MV-4-11 (cell line): ENCODE measurements around the gene TAC4.
A peak's percentile ranks its signal among the peaks of the same experiment; 100 is the strongest.

Experiments
- DNase-seq: peaks from one replicate; lab custom pipeline; 2025; lab: John Stamatoyannopoulos, UW

Gene TAC4

DNA sequence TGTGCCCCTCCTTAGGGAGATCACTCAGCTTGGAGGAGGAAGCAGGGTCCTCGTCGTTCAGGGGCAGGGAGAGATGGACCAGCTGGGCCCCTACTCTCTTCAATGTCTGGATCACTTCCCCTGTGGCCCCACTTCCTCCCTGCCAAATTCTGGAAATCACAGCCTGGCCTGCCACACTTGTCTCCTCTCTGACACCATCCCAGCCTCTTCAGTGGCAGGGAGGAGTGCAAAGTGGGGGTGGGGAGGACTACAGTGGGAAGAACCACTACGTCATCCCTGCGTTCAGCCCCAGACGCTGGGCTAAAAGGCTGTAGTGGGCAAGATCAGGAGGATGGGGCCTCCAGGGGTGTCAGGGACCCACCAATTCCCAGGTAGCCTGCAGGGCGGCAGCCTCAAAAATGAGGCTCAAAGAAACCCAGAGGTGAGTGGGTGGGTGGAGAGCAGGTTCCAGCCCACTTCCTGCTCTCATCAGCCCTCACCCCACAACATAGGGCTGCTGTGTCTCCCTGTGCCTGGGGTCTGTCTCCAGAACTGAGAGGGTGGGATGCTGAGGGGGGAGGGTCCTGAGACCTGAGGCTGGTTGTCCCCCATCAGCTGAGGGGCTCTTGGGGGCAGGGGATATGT lies 25.0 kb upstream of the TAC4 start:
- peak; percentile 15 for DNase-seq

DNA sequence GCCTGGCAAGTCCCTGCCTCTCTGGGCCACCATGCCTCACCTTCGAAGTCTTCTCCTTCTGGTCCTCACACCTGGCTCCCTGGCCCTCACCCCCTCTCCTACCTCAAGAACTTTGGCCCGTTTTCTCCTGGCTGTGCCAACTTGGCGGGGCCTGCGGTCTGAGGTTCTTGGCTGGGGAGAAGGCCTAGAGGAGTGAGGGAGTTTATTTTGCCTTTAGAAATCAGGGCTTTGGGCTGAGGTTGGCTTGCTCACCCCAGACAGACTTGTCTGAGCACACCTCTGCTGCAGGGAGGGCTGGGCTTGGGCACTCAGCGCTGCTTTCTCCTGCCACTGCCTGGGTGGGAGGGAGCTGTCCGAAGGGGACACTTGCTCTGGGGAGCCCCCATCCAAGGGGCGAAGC lies 23.3 kb upstream of the TAC4 start:
- no peak for DNase-seq

DNA sequence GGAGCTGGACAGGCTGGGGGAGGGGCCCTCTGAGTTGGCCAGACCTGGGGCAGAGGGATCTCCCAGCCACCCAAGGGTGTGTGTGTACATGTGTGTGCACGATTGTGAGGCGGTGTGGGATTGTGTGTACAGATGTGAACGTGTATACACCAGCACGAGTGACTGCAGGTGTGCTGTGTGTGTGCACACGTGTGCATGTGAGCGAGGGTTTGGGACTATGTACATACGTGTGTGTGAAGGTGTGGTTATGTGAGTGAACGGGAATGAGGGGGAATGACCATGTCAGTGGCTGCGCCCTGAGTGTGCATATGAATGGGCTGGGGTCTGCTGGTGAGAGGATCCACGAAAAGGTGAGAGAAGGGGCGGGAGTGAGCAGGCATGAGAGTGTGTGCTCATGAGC lies 22.4 kb upstream of the TAC4 start:
- no peak for DNase-seq

DNA sequence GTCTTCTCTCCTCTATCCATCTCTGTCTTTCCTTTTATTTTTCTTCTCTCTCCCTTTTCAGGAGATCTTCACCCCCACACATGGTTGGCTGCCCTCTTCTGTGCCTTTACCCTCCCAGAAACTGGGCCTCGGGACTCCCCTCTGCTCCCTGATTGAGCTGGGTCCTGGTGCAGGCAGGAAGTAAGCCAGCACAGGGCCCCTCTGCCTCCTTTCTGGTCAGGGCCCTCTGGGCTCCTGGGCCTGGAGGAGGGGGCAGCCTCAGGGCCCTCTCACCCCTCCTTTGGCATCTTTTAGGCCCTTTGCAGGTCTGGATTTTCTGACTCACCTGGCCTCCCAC lies 21.1 kb upstream of the TAC4 start:
- no peak for DNase-seq

DNA sequence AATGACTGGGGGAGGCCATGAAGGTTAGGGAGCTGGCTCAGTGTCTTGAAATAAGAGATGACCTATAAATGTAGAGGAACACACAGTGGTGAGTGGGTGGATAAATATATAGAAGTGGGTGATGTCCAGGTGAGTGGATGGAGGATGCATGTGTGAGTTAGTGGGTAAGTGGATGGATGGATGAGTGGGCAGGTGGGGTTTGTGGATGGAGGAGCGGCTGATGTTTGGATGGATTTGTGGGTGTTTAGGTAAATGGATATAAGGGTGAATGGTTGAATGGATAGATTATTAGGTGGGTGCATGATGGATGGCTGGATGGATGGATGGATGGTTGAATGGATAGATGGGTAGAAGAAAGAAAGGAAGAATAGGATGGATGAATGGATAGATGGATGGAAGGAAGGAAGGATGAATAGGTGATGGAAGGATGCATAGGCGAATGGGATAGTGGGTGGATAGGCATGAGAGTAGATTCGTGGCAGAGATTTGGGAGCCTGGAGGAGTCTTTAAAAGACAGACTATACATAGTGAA lies 19.1 kb upstream of the TAC4 start:
- no peak for DNase-seq

DNA sequence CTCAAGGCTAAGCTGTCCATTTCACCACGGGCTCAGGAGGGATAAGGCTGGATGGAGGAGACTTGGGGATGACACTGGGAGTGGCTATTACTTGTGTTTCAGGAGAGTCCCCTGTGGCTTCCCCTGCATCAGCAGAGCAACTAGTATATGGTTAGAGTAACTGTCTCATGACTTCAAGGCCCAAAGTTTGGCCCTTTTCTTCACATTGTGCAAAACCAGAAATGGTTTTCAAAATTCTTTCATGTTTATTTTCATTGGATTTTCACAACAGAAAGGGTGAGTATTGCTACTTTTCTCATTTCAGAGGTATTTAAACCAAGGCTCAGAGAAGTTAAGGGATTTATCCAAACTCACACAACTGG lies 18.1 kb upstream of the TAC4 start:
- DNase-seq = no peak

DNA sequence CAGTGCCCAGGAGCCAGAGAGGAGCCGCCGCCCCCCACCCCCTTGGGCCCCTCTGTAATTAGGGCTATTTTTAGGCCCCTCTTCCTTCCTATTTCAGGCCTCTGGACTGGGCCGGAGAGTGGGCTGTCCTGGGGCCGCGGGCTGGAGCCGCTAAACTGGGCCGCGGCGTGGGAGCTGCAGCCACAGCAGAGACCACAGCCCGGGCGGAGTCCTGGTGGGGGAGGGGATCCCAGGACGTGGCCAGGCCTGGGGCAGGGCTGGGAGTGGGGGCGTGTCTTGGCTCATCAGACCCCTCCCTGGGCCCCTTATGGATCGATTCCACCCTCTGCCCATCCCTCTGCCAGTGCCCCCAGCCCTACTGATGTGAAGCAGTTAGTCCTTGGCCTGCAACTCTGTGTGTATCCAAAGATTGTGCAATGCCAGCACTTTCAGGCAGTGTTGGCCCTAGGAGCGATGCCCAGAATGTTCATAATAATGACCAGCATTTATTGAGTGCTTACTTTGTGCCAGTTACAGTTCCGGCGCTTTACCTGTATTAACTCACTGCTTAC lies 15.0 kb upstream of the TAC4 start:
- DNase-seq = peak; percentile 33

DNA sequence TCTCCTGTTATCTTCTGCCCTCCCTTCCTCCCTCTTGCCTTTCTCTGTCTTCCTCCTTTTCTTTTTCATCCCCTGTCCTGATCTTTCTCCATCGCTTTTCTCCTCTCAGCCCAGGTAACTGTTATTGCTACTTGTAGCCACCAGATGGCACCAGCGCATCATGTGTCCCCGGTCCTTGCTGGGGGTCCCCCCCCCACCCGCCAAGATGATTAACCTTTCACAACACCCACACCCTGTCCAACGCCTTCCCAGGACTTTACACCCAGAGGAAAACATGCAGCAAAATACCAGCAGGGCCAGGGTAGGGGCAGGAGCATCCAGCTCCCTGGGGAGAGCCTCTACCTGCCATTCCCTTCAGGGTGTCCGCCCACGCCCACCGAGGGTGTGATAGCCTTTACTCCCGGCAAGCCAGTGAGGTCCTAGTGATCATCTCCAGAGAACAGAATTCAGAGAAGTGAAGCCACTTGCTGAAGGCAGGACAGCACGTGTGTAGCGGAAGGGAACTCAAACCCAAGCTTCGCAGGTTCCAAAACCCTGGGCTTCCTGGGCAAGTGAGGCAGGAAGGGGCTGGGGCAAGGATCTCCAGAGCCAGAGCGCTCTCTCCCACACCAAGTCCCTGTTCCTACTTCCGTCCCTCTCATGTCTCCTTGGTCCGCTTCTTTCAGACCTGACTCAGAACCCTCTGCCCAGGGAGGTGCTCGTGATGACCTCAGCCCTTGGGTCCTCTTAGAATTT lies 13.4 kb upstream of the TAC4 start:
- DNase-seq = peak; percentile 41

DNA sequence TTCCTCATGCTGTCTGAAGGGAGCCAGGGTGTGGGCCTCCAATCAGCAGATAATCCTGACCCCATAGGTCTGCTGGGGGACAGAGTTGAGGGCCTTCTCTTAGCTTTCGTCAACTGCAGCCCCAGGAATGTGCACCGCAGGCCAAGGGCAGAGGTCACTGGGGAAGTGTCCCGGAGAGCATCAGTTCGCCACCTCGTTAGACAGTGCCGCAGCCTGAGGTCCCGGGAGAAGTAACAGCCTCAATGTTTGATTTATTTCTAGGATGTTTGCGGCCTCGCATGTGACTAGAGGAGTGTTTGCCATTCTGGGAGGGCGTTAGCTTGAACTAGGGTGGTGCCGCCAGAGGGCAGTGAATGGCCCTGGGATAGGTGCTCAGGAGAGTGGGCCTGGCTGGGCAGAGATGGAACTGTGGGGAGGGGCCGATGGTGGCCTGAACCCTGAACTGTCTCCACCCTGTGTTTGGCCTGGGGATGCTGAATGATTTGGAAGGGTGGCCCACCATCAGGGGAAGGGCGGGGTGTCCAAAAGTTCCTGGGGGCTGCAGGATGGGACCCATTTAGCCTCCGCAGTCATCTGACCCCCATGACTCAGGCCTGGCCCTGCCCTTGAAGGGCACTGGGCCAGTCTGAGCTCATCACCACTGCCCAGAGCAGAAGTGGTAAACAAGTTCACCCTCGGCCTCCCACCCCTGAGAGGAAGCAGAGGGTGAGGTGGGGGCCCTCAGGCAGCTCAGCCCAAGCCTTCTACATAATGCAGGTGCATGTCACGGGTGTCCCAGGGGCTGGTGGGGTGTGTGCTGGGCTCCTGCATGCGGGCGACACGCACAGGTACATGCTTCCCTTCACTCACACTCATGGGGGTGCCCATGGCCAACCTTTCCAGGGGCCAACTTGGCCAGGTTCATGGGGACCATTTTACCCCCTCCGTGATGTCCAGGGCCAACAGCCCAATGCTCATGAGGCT lies 12.4 kb upstream of the TAC4 start:
- DNase-seq = no peak

DNA sequence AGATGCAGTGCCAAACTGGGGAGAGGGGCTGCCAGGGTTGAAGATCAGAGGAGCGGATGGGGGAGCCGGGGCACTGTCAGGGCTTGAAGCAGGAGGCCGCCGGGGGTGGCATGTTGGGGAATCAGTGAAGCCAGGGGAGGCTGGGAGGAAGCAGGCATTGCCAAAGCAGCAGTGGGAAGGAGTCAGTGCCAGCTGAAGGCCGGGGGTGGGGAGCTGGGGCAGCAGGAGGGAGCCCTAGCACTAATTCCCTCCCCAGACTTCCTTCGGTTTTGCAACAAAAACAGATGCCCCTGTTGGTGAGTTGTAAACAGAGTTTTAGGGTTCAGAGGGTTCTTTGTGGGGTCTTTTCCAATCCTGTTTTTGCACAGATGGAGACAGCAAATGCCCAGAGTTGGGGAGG lies 10.9 kb upstream of the TAC4 start:
- no peak for DNase-seq

DNA sequence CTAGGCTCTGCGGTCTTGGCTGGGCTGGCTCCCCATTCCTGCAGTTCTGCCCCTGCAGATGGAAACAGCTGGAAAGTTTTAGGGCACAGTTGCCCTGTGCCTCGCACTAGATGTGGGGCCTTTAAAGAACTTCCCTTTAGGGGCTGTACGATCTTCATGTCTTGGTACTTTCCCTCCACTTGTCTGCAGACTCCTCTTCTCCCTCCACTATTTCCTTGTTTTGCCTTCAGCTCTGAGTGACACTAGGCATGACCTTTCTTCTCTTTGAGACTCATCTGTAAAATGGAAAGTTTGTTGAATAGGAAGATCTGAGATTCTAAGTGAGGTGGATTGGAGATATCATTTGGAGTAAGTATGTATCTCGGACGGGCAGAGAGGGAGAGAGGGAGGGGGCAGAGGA lies 6.3 kb upstream of the TAC4 start:
- no peak for DNase-seq

DNA sequence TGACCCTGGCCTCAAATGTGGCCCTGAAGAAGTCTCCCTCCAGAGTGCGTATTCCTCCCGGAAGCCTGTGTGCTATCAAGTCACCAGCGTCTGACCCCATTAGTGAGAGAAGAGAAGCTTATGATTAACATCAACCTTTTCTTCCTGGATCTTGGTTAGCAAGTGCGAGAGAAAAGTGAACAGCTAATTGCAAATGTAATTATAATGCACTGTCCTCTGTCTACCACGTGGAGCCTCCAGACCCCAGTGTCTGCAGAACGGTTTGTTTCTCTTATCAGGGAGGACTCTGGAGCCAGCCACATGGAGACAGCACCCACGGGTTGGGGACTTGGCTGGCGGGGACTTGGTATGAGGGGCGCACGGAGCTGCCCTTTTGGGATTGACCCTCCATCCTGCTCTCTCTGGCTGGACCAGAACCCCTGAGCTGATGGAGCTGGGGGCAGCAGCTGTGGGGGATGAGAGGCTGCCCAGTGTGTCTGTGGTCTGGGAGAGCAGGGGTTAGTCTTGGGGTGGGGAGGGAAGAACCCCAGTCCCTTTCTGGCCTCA lies 5.7 kb upstream of the TAC4 start:
- no peak for DNase-seq

DNA sequence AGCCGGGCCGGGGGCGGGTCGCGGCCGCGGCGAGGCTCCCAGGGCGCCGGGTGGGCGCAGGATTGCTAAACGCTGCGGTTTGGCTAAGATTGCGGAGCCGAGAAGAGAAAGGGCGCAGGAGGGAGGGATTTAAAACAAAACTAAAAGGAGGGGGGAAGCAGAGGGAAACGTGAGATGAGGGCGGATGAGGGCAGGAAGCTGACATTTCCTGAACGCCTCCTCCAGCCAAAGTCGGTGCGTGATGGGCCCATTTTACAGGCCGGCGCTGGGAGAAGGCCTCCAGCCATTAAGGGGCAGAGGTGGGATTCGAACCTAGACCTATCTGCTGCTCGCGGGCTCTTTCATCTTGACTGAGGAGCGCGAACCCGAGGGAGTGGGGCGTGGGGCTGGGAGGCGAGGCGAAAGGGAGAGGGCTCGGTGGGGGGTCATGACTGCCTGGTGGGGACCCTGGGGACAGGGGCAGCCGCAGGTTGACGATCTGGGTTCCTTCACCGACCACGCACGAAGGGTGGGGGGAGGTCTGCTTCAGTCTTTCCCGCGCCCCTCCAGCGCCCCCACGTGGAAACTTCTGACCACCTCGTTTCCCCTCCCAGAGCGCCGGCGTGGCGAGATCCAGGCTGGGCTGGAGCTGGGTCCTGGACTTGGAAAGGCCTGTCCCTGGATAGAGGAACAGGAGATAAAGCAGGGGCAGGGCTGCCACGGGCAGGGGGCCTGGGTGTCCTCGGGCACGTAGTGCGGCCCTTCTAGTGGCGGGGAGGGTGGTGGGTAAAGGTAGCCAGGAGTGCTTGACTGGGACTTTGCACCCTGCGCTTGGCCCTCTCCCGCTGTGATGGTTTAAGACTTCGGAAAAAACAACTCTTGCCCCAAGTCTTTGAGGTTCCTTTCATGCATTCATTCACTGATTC lies 3.8 kb upstream of the TAC4 start:
- DNase-seq = peak; percentile 77

DNA sequence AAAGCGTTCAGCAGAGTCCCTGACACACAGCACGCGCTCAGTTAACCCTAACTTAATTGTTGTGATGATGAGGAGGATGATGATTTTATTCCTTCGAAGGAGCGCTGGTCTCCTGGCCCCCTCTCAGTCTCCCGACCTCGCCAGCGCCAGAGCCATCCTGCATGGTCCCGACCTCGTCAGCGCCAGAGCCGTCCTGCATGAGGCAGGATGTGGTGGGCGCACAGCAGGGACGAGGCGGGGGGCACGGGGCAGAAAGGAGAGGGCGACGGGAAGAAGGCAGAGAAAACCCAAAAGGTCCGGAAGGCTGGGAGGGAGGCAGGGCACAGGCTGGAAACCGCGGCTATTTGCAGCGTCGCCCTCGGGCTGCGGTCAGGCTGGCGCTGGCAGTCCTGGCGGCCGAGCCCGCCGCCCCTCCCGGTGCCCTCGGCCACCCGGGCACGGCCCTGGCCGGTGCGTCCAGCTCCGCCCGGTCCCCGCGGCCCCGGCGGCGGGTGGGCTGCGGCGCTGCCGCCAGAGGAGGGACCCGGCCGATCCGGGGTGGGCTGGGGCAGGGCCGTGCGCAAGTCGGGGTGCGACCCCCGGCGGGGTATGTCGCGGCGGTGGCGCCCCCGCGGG lies 3.0 kb upstream of the TAC4 start:
- peak; percentile 31 for DNase-seq

DNA sequence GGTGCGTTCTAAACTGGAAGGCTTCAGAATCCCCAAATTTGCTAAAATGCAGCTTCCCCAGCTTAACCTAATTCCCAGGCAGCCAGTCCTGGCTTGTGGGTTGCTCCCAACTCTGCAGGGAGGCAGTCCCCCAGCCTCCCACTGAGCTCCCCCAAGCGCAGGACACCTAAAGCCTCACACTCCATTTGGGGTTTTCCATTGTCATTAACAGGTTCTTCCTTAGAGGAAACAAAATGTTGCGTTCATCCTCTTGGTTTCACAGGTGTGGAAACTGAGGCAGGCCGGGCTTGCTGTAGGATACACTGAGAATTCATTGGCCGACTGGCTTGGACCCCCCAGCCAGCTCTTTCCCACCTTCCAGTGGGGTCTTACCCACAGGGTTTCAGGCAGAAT lies 2.3 kb upstream of the TAC4 start:
- DNase-seq = no peak

DNA sequence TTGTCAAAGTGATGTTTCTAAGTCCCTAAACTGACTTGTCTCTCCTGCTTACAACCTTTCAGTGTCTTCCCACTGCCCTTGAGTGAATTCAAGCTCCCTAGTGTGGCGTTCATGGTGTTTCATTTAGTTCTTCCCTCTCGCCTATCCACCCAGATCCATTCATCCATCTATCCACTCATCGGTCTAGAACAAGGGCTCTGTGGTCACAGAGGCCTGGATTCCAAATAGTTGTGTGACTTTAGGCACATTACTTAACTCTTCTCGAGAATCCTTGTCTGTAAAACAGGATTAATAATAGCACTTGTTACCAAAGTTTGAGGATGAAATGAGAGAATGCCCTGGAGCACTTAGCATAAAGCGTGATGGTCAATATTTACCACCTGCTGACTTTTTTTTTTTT lies 870 bp upstream of the TAC4 start:
- DNase-seq = no peak

DNA sequence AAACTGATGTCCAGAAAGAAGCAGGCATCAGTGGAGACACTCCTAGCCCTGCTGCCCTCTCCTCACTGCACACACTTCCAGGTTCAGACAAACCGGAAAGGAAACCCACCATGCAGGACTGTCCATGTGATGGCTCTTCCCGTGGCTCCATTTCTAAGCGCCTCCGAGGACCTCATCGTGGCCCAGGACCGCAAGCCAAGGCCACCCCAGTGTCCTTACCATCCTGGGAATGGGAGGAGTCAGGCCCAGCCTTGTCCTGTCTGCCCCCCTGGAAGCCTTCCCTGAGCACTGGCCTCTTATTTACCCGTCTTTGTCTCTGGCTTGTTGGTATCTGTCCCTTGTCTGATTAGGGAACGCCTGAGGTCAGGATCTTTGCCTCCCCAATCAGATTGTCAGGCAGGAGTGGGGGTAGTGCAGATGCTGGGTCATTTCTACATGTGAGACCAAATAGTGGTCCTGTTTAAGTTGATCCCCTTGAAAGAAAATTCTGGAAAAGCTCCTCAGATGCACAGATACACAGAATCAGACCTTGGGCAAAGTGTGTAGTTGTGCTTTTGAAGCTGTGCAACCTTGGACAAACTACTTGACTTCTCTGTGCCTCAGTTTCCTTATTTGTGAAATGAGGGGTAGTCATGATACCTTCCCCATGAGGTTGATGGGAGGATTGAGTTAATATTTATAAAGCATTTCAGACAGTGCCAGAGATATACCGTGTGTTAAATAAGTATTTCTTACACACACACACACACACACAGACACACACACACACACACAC lies 744 bp downstream of the TAC4 start:
- no peak for DNase-seq

DNA sequence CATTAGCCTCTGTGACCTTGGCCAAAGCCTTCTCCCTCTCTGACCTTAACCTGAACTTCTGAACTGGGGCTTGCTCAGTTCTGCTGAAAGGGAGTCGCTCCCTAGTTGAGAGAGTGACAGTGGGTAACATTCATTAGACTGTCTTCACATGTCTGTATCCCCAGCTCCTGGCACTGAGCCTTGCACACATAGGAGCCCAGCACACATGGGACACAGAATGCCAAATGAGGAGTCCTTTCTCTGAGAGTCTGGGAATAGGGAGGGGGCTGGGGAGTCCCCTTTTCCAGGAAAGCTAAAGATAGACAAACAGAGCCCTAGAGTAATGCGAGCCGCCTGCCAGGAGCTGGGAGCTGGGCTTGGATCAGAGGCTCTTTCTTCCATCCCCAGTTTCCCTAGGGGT lies 2.5 kb downstream of the TAC4 start:
- DNase-seq = no peak

DNA sequence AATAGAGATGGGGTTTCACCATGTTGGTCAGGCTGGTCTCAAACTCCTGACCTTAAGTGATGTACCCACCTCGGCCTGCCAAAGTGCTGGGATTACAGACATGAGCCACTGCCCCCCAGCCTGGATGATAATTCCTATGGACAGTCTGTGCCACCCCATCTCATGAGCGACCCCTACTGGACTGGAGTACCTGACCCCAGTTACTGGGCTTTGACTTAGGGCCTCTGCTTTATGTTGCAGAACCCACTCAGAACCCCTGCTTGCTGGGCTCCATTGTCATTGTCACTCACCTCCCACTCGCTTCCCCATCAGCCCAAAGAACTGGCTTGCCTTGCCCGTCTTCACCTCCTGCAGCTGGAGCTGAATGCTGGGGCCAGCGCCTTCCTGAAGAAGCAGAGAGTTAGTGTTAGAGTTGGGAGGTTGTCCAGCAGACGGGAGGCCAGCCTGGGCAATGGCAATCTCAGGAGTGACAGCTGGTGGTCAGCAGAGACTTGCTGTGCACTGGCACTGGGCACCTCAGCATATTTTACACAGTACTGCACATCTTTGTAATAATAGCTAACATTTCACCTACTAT lies 4.0 kb downstream of the TAC4 start:
- no peak for DNase-seq

DNA sequence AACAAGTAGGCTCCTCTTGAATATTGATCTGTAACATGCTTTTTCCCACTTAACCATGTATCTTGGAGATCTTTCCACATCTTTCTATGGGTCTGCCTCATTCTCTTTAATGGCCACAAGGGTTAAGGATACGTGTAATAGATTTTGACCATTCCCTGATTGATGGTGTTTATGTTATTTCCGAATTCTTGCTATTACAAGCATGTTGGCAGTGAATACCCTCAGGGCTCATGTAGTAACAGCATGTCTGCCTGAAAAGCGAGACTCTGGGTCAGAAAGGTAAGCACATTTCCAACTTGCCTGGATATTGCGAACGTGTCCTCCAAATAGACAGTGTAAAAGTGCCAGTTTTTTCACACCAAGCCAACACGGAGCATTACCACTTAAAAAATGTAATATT lies 5.0 kb downstream of the TAC4 start:
- DNase-seq = no peak
